PC-3 (cell line): Measurements from ENCODE around the gene RPL39L. TPM values are rescaled to one million over a fixed set of nuclear protein-coding genes. Genes with fewer than 3 reads are reported as not detected.

Source experiments
- ATAC-seq: fragments of 200-7000 bp; cut with Tn5 transposase; 2 replicates; pipeline ENCODE4 v1.9.1; 2020; ENCODE audit warnings: mild to moderate bottlenecking, moderate library complexity
- BruUV-seq: library from RNA; stranded (reverse); fragments of 400-500 nt; replicated peaks from 2 replicates; lab custom pipeline; 2021; lab: Mats Ljungman, UMichigan
- CTCF ChIA-PET: fragments of 300-600 bp; sonication (Branson Sonifier 250); formaldehyde crosslinking; loops from one replicate; lab custom pipeline; 2022; ENCODE audit warnings: antibody characterized with exemption; lab: Charles Lee
- POLR2A ChIA-PET: fragments of 300-600 bp; sonication (Branson Sonifier 250); formaldehyde crosslinking; loops from one replicate; lab custom pipeline; 2022; ENCODE audit warnings: antibody characterized with exemption; ENCODE audit not compliant: unreplicated experiment; lab: Charles Lee
- DNase-seq: peaks from one replicate; pipeline ENCODE4 v3.0.0-alpha.2; 2015
- H2AFZ ChIP-seq: fragments of 300-600 bp; sonication (generic); 2 replicates; pipeline ENCODE4 v1.6.0; 2016; ENCODE audit warnings: antibody characterized with exemption, low read length
- H3F3A ChIP-seq: fragments of 300-600 bp; sonication (generic); one replicate; pipeline ENCODE4 v1.6.0; 2017; ENCODE audit warnings: antibody characterized with exemption, low read length, control low read depth, mild to moderate bottlenecking; ENCODE audit not compliant: unreplicated experiment
- H3K27ac ChIP-seq: fragments of 300-600 bp; sonication (generic); 2 replicates; pipeline ENCODE4 v1.5.1; 2016; ENCODE audit warnings: mild to moderate bottlenecking, low read length
- H3K27me3 ChIP-seq: fragments of 300-600 bp; sonication (generic); 2 replicates; pipeline ENCODE4 v1.6.1; 2016; ENCODE audit warnings: low read length, mixed read lengths
- H3K36me3 ChIP-seq: fragments of 300-600 bp; sonication (generic); 2 replicates; pipeline ENCODE4 v1.6.1; 2016; ENCODE audit warnings: low read depth, mixed run types, low read length, mixed read lengths
- H3K4me1 ChIP-seq: fragments of 300-600 bp; sonication (generic); 2 replicates; pipeline ENCODE4 v1.5.1; 2016; ENCODE audit warnings: low read length; ENCODE audit not compliant: insufficient read depth
- H3K4me2 ChIP-seq: fragments of 300-600 bp; sonication (generic); 2 replicates; pipeline ENCODE4 v1.6.0; 2016; ENCODE audit warnings: low read length
- H3K4me3 ChIP-seq: fragments of 300-600 bp; sonication (generic); 2 replicates; pipeline ENCODE4 v1.5.1; 2016; ENCODE audit warnings: mild to moderate bottlenecking, low read length, mixed read lengths
- H3K79me2 ChIP-seq: fragments of 300-600 bp; sonication (generic); 2 replicates; pipeline ENCODE4 v1.6.1; 2017; ENCODE audit warnings: low read length, mixed read lengths
- H3K9ac ChIP-seq: fragments of 300-600 bp; sonication (generic); 2 replicates; pipeline ENCODE4 v1.6.0; 2016; ENCODE audit warnings: mild to moderate bottlenecking, low read length
- H3K9me2 ChIP-seq: fragments of 300-600 bp; sonication (generic); replicated peaks from 2 replicates; pipeline ENCODE4 v1.6.1; 2016; ENCODE audit warnings: mixed run types, low read length, mixed read lengths
- H3K9me3 ChIP-seq: fragments of 300-600 bp; sonication (generic); 2 replicates; pipeline ENCODE4 v1.6.1; 2016; ENCODE audit warnings: low read length, mixed read lengths
- H4K20me1 ChIP-seq: fragments of 300-600 bp; sonication (generic); 2 replicates; pipeline ENCODE4 v1.6.1; 2016; ENCODE audit warnings: low read length, mixed read lengths
- EZH2 ChIP-seq: fragments of 300-600 bp; sonication (generic); IDR thresholded peaks from one replicate; pipeline ENCODE4 v1.6.1; 2017; ENCODE audit warnings: antibody characterized with exemption, mild to moderate bottlenecking, low read length; ENCODE audit not compliant: unreplicated experiment
- EZH2phosphoT487 ChIP-seq: fragments of 300-600 bp; sonication (generic); IDR thresholded peaks from 2 replicates; pipeline ENCODE4 v1.6.1; 2018; ENCODE audit warnings: mild to moderate bottlenecking, antibody characterized with exemption, low read length, borderline replicate concordance
- intact Hi-C: fragments of 100-400 bp; cut with micrococcal nuclease; formaldehyde crosslinking; loops from 2 replicates; pipeline ENCODE4 v1.9.0; 2023
- total RNA-seq: library from RNA; depleted of rRNA; stranded (reverse); fragments of >200 nt; gene quantifications from 2 replicates; pipeline ENCODE4 v1.2.3, GENCODE V29; 2014
- TF ChIP-seq, protein P1 (sequence below): fragments of 300-600 bp; sonication (generic); conservative IDR thresholded peaks from 2 replicates; pipeline ENCODE4 v1.5.1; 2017; ENCODE audit warnings: antibody characterized with exemption, low read depth, mild to moderate bottlenecking, low read length

RPL39L gene
- total RNA-seq, 1 experiment from 2014 or later, result 175 TPM

- ChIA-PET CTCF (interaction anchor here (0.7 to 1.0 kb wide), 2 partner anchors 15 to 37 kb away, joined by 3 to 4 read pairs; no protein-coding TSS in a partner anchor), POLR2A (no interaction called here)
- H3K4me1 ChIP-seq, result no peaks in the 10 kb centered on the region
- no peaks in the 10 kb centered on the region for H3K27me3 ChIP-seq
- no TSS peak for BruUV-seq
- no peak overlapping the region for H2AFZ ChIP-seq
- TF ChIP-seq EZH2phosphoT487 (no peak), EZH2 (no peak)
- TF ChIP-seq, protein P1, sequence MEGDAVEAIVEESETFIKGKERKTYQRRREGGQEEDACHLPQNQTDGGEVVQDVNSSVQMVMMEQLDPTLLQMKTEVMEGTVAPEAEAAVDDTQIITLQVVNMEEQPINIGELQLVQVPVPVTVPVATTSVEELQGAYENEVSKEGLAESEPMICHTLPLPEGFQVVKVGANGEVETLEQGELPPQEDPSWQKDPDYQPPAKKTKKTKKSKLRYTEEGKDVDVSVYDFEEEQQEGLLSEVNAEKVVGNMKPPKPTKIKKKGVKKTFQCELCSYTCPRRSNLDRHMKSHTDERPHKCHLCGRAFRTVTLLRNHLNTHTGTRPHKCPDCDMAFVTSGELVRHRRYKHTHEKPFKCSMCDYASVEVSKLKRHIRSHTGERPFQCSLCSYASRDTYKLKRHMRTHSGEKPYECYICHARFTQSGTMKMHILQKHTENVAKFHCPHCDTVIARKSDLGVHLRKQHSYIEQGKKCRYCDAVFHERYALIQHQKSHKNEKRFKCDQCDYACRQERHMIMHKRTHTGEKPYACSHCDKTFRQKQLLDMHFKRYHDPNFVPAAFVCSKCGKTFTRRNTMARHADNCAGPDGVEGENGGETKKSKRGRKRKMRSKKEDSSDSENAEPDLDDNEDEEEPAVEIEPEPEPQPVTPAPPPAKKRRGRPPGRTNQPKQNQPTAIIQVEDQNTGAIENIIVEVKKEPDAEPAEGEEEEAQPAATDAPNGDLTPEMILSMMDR, result no peak
- 0 out of 2 replicates have a peak, but pooled peaks cover 5% of the 10 kb centered on the region for H3K9me3 ChIP-seq
- no peaks in the 10 kb centered on the region for H4K20me1 ChIP-seq
- no peaks in the 10 kb centered on the region for H3K79me2 ChIP-seq
- H3K4me2 ChIP-seq, result no peak overlapping the region
- intact Hi-C loops, result no loop called here
- no peak overlapping the region for H3K27ac ChIP-seq
- H3F3A ChIP-seq, result no peaks in the 10 kb centered on the region
- no peaks in the 10 kb centered on the region for H3K9me2 ChIP-seq
- no peaks in the 10 kb centered on the region for H3K36me3 ChIP-seq
- no peak overlapping the region for H3K9ac ChIP-seq
- no peak overlapping the region for H3K4me3 ChIP-seq
- no peak for ATAC-seq
- no peak for DNase-seq
Measured at GRCh38 chr3:187150186-187150585, 10.9 kb upstream of the RPL39L start.

DNA sequence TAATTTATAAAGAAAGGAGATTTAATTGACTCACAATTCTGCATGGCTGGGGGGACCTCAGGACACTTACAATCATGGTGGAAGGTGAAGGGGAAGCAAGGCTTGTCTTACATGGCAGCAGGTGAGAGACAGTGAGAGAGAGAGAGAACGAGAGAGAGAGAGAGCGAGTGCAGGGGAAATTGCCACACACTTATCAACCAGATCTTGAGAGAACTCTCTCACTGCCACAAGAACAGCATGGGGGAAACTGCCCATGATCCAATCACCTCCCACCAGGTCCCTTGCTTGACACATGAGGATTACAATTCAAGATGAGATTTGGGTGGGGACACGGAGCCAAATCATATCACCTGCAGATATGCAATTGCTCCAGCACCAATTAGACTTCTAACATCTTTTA is 7.1 kb upstream of the RPL39L start:
- Histone ChIP-seq H3F3A (no peaks in the 10 kb centered on the region), H4K20me1 (no peaks in the 10 kb centered on the region), H2AFZ (no peak overlapping the region), H3K9me3 (0 out of 2 replicates have a peak, but pooled peaks cover 13% of the 10 kb centered on the region), H3K27ac (no peak overlapping the region), H3K27me3 (no peaks in the 10 kb centered on the region), H3K9ac (no peak overlapping the region), H3K36me3 (no peaks in the 10 kb centered on the region), H3K4me3 (no peak overlapping the region), H3K4me1 (no peaks in the 10 kb centered on the region), H3K79me2 (no peaks in the 10 kb centered on the region), H3K9me2 (no peaks in the 10 kb centered on the region), H3K4me2 (no peak overlapping the region)
- TF ChIP-seq, protein P1, result no peak
- TF ChIP-seq EZH2 (no peak), EZH2phosphoT487 (no peak)
- ATAC-seq, result no peak
- no peak for DNase-seq
- ChIA-PET POLR2A (no interaction called here), CTCF (no interaction called here)
- BruUV-seq, result no TSS peak
- intact Hi-C loops, result no loop called here

GRCh38 chr3:187145149-187145895 is 6.0 kb upstream of the RPL39L start:
- Histone ChIP-seq H3K27ac (no peak overlapping the region), H3K9me3 (0 out of 2 replicates have a peak, but pooled peaks cover 13% of the 10 kb centered on the region), H3K4me2 (no peak overlapping the region), H3K4me1 (no peaks in the 10 kb centered on the region), H3K36me3 (no peaks in the 10 kb centered on the region), H4K20me1 (no peaks in the 10 kb centered on the region), H3F3A (no peaks in the 10 kb centered on the region), H2AFZ (no peak overlapping the region), H3K79me2 (no peaks in the 10 kb centered on the region), H3K9ac (no peak overlapping the region), H3K27me3 (no peaks in the 10 kb centered on the region), H3K4me3 (no peak overlapping the region), H3K9me2 (no peaks in the 10 kb centered on the region)
- ATAC-seq, result no peak
- ChIA-PET CTCF (no interaction called here), POLR2A (no interaction called here)
- intact Hi-C loops, result no loop called here
- TF ChIP-seq EZH2phosphoT487, result no peak
- TF ChIP-seq EZH2, result no peak
- TF ChIP-seq, protein P1, result no peak
- no peak for DNase-seq
- no TSS peak for BruUV-seq
